Stimulated activated CD4-positive, alpha-beta T cell treated with anti-CD3 and anti-CD28 coated beads, Interleukin-12 subunit alpha, Interleukin-12 subunit beta, amount 100 ng/mL, for 48 hours (primary cell): Measurements from ENCODE around the gene LRRFIP1.

ENCODE experiments used
- DNase-seq, 3 donors: peaks; one replicate each; pipeline ENCODE4 v3.0.0-alpha.2; 2020; ENCODE audit warnings: low read depth in 2 of 3, low spot score in 1 of 3

Gene LRRFIP1

DNA sequence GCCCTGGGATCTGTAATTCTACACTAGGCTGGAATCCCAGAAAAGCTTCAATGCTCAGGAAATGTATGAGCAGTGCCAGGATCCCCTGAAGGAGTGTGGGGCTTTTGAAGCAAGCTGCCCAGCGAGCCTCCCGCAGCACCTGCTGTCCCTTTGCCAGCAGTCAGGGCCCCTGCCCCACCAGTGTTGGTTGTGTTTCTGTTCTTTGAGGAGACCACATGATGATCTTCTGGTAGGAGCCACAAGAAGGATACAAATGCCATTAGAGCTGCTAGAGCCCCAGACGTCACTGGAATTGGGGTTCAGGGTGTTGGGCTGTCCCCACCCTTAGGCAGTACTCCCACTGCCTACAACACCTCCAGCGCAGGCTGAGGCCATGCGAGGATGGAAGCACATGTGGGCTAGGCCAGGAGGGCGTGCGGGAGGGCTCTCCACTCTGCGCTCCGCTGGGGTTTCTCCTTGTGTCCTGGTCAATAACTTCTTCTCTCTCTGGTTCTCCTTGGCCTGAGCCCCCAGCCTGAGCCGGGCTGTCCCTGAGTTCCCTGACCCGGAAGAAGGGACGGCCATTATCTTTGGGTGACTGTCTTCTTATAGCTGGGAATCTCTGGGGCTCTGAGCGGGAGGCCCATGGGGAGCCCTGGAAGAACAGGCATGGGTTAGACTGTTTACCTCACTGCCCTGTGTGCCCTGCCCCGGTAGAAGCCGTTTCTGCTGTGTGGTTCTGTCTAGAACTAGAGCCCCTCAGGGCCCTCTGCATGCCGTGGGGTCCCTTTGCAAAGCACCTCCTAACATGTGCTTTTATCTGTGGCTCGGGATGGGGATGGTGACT, 73.9 kb downstream of the LRRFIP1 start:
- no peak for DNase-seq

DNA sequence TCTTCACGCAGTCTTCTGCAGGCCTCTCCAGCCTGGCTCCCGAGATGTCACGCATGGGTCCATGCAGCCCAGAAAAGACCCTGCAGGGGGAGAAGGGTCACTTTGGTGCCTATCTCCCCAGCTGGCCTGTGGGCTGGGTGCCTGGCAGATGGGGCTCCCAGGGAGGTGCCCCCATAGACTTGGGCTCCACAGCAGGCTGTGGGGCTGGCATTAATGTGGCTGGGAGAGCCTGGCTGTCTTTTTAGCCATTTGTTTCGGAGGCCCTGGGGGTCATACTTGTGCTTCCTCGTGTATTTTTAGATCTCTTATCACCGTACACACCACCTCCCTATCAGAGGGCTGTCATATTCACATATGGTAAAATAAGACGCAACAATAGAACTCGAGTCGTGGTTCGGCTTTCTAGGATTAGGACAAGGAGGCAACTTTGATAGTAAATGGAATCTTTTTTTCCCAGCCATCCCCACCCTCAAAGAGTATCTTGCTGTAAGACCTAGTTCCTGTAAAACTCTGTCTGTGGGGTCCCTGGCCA, 74.5 kb downstream of the LRRFIP1 start:
- no peak for DNase-seq

DNA sequence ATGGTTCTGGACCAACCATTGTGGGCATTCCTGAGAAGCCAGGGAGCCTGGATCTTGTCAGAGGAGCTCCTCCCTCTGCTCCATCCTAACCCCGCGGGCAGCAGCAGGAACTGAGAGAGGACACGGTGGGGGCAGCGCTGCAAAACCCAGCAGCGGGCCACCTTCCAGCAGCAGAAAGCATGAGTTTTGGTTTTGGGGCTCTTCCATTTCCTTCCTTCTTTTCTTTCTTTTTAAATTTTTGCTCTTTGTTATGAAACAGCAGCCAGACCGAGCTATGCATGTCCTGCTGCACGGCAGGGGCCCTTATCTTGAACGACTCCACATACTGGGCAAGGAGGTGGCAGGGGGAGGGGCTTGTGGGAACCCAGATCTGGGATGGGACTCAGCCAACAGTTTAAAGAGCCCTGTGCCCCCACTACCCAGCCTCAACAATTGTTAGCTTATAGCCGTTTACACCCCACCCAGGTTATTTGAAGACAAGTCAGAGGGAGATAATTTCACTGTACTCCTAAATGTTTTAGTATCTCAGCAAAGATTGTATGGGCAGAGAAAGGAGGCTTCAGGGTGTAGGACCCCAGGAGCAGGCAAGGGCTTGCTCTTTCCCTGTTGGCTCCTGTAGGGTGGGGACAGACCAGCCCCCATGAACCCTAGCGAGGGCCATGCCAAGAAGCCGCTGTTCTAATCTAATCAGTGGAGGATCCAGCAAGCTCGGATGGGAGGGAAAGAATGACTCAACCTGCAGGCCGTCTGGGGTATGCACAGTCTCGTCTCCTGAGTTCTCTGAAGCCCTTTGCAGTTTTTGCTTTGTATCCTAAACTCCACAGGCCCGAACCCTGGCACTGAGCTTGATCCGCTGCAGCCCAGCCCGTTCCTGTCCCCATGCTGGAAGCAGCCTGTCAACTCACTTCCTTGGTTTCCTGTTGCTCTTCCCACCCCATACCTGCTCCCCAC, 75.3 kb downstream of the LRRFIP1 start:
- DNase-seq: no peak

DNA sequence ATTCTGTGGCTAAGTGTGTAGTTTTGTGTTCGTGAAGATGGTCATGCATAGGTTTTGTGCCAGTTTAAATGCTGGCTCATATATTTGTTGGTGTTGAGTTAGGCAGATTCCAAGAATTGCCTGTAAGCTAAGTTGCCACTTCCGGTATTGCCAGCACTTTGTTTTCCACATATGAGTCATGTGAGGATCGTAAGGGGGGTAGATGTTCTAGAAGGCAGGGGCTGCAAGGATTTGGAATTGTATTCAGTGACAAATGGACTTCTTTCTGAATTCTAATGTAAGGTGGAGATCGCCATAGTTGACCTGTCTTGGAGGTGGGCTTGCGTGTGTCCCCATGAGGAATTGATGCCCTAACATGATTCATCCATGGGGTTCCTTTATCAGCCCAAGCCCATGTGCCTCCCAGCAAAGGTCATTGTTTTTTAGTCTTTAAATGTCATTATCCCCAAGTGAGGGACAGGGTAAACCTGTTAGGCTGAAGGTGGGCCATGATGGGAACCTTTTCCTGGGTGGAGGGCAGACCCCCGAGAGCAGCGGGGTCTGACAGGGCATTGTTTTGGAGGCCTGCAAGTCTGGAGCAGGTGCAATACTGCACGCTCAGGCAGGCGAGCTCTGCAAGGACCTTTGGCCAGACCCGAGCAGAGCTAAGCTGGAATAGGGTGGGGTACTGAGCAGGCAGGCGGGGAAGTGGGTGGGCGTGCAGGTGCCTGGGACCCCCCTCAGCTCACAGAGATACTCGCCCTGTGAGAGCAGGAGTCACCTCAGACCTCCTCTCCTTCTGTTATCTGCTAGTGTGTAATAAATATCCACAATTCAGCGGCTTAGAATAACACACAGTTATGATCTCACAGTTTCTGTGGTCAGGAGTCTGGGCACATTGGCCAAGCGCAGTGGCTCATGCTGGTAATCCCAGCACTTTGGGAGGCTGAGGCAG, 77.4 kb downstream of the LRRFIP1 start:
- DNase-seq: no peak

DNA sequence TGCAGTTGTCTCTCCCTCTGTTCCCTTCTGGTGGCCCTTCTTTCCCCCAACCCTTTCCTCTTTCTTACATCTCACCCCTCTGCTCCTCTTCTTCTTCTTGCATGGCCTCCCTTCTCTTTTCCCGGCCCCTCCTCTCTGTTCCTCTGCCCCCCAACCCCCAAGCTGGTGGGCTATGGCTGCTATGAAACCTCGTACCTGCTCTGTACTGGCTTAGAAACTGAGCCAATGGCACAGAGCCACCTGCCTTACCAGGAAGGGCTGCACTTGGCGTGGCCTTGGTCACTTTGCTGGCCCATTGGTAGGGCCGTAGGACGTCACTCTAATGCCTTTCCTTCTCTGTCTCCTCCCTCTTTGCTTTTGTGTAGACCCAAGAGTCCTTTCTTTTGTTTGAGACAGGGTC, 78.9 kb downstream of the LRRFIP1 start:
- DNase-seq: no peak

DNA sequence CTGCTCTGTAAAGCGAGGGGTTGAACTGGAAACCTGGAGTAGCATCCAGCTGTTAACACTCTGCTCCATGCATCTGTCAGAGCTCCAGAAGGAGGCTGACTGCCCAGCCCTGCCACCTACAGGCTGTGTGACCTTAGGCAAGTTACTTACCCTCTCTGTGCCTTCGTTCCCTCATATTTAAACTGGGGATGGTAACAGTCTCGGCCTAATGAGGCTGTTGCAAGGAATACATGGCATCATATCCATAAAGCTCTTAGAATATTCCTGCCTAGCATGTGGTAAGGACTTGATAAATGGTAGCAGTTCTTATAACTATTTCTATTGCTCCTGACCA, 80.6 kb downstream of the LRRFIP1 start:
- no peak for DNase-seq

DNA sequence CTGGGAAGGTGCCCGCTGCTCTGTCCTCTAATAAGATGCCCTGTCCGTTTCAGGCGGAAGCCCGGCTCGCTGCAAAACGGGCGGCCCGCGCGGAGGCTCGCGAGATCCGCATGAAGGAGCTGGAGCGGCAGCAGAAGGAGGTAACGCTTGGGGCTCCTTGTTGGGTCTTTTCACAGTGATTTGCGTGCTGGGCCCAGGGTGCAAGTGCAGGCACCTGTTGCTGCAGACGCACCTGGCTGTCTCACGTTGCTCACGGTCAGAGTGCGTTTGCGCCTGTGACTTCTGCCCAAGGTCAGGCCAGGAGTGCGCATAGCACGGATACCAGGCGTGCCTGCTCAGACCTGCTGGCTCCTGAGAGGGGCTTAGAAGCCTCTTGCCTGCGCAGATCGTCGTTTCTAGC, 81.1 kb downstream of the LRRFIP1 start:
- DNase-seq: no peak

DNA sequence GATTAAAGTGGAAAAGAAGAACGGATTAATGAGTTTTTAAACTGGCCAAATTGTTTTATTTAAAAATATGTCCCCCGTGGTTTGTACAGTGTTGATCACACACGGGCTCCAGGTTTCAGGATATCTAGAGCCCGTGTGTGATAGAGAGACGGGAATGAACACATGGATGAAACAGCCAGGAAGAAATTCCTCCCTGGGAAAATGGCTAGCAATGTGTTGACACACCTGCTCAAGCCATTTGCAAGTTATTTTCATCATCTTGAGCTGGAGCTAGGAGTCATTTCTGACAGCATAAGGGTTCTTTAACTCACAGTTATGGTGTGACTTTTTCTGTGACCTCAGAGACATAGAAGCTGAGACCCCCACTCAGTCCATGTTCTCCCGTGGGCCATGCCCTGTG, 81.6 kb downstream of the LRRFIP1 start:
- DNase-seq: no peak

DNA sequence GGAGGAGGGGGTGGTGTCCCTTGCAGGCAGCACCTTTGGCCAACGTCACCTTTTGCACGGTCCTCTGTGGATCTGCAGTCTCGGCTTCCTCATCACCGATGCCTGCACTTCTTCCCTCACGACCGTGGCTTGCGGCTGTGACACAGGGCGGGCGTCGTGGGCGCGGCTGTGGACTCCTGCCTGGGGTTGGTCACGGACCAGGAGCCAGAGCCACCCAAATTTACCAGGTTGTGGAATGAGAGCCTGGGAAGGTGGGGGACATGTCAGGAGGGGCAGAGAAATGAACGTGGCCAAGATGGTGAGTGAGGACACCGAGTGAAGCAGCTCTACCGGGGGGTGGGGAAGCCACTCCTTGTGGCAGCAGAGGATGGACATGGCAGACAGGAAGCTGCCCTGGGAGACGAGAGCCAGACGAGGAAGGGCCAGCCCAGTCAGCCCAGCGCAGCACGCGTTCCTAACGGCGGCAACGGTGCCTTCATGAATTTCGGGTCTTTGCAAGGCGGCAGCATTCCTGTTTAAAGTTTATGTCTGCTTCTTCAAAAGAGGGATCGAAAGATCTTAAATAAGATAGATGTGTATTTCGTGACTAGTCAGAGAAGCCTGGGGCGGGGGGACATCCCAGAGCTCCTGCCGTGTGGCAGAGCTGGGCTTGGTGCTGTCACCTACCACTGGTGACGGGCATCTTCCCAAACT, 84.2 kb downstream of the LRRFIP1 start:
- DNase-seq: no peak

DNA sequence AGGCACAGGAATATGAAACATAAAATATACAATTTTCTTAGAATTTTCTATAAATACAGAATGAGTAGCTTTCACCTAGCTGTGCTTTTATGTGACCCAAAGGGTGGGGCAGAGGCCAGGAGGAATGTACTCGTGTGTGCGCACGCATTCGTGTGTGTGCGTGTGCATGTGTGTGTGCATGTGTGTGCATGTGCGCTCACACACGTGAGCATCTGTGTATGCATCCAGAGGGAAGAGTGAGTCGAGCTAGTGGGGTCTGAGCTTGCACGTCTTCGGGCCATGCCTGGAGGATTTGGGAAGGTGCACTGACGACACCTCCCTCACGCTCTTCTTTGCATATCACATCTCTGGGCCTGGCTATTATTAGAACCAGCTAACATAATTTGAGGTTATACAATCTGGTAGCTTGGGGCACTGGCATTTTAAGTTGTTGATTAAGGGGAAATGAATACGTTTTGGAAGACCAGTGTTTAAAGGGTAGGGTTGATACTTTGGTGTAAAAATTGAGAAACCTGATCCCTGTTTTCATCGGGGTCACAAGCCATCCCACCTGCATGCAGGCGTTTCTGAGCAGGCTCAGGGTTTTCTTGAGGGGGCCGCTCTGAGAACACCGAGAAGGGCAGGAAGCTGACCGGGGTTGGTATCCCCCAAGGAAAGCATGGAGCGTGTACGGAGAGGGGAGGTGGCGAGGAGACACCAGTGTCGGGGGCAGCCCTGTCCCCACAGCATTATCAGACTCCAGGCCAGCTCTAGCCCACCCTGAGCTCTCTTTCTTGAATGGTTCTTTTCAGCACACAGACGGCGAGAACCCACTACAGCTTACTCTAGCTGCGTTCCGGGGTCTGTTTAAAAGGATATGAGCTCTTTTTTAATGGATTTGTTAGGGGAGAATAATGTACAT, 85.3 kb downstream of the LRRFIP1 start:
- DNase-seq: no peak

DNA sequence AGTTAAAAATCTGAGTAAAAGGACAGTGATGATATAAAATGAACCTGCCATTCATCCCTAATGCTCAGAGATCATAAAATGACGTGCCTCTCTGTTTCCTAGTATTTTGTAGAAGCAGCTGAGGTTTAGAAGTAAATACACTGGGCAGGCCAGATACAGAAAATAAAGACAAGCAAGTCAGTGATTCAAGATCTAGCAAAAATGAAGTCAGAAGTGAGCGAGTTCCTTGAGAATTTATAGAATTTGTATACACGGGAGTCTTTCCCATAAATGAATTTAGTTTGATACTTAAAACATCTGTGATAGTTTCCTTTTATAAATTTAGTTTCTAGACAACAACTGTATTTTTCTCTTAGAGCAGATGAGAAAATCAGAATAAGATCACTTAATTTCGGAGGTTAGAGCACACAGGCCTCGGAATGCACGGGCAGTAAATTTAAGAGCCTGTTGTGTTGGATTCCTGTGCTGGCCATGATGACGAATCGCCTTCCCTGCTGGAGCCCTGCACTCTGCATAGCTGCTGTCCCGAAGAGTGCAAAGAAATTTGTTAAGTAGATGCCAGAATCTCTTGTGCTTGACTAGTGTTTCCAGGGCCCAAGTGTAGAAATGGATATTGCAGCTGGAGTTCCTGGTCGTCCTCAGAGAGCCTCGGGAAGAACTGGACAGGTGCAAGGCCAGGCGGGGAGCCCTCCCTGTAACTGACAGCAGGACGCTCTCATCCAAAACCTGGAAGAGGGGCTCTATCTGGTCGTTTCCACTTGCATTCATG, 87.5 kb downstream of the LRRFIP1 start:
- no peak for DNase-seq

DNA sequence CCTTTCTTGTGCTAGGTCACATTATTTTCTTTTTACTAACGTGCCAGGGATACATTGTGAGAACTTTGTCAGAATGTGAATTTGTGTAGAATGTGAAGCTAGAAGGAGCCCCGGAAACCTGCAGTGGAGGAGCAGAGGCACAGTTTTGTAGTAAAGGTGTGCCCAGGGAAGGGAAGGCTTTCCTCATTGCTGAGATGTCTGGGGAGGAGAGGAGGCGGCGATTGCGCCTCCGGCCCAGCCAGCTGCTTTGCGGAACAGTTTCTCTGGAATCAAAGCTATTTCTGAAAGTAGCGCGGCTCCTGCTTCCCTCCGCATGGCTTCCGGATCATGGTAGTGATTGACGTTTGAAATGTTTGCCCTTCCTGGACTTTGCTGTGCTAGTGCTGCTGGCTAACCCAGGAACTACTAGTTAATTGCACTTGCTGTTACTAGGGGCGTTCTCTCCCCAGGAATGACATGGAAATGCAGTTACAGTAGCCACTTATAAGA, 88.1 kb downstream of the LRRFIP1 start:
- no peak for DNase-seq

DNA sequence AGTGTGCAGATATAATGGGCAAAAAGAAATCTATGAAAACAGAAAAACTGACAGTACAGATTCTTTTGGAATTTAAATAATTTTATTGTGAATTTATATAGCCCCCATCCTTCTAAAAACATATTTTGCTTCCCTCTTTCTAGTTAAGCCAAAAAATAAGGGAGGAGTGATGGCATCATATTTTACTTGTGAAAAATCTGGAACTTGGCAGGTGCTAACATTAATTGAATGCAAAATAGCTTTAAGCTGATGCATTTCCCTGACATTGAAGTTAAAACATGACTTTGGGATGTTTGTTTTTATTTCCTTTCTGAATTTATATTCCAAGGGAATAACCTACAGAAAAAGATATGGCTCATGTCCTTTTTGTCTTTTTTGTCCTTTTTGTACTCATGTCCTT, 88.6 kb downstream of the LRRFIP1 start:
- no peak for DNase-seq

DNA sequence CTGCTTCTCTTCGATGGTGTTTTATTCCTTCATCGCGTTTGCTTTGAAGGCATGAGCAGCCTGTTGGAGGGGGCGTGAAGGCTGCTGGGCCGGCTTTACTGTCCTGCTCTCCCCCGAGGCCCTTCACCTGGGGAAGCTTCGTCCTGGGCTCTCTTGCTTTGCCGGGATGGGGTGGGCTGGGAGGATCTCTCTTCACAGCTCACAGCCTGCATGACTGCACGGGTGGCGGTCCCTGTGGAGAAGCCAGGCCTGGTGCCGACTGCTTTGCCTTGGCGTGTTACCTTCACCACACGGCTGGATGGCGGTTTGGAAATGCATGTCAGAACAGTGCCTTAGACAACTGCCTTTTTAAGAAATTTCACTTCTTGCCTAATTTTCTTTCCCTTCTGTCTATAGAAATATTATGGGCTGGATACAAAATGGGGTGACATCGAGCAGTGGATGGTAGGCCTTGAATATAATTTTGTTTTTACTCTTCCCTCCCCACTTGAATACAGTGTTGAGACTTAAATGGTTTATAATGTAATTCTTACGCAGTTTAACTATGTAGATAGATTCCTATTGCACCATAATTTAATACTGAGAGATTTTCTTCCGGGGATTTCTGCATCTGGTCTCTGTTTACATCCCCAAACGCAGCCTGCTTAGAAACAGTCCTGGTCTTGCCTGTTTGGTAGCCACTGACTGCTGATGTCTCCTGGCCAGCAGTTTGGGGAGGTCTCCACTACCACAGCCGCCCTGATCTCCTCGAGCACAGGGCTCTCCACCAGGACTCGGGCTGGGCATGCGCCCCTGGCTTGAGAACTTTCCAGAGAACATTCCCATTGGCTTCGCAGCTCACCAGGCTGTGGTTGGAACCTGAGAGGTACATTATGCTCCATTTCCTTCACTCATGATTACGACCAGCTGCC, 90.2 kb downstream of the LRRFIP1 start:
- no peak for DNase-seq

DNA sequence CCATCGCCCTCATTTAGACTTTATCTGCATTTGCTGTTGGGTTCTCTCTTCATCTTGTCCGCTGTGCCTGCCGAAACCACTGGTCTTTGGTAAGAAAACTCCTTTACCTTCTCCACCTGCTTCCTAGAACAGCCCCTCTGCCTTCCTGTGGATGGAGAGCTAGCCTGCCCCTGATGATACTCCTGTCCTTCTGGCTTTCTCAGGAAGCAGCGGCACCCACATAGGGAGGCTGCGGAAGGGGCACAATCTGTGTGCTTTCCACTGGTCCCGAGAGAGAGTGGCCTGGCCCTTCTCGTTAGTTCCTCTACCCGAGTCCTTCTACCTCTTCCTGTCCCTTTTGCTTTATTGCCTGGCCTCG, 90.9 kb downstream of the LRRFIP1 start:
- no peak for DNase-seq

DNA sequence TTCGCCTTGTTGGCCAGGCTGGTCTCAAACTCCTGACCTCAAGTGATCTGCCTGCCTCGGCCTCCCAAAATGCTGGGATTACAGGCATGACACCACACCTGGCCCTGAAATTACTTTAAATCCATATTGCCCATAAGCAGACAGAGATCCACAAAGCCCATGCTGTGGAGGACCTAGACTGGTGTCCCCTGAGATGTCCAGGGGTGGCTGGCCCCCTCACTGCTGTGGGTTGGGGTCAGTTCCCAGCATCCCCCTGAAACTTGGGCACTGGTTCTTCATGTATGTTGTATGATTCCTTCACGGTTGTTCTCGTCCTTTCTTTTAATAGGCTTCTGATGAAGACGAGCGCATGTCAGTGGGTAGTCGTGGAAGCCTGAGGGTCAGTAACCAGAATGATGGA, 93.1 kb downstream of the LRRFIP1 start:
- DNase-seq: no peak

DNA sequence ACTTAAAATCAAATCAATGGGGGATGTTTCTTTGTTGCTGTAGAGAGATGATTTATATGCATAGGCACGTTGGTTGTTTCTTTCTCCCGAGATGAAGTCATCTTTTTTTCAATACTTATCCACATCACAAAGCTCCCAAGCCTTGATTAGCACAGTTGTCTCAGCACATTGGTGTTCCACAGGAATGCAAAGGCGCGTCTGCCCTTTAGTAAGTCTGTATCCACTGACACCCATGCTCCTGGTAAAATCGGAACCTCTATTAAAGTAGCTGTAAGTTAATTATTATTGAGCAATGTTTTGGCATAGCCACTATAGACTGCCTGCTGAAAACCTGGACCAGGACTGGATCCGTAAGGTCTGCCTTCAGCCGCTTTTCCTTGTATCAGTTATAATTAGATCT, 93.6 kb downstream of the LRRFIP1 start:
- no peak for DNase-seq

DNA sequence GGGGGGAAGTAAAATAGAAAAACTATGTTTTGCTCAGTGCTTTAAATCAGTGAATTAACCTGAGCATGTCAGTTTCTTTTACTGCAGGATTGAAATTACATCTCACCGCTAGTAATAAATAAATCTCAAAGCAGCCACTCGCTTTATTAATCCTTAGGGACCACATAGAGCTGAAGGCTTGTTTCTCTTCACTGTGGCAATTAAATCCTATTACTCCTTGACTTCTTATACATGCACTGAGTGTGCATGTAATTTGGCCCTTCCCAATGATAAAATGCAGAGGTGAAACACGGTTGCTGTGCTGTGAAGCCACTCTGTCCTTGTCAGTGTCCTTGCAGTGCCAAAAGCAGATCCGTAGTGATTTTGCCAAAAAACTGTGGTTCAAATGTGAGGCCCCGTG, 94.1 kb downstream of the LRRFIP1 start:
- DNase-seq: no peak
